ENCODE measurements around the gene AMPD2.

DNA sequence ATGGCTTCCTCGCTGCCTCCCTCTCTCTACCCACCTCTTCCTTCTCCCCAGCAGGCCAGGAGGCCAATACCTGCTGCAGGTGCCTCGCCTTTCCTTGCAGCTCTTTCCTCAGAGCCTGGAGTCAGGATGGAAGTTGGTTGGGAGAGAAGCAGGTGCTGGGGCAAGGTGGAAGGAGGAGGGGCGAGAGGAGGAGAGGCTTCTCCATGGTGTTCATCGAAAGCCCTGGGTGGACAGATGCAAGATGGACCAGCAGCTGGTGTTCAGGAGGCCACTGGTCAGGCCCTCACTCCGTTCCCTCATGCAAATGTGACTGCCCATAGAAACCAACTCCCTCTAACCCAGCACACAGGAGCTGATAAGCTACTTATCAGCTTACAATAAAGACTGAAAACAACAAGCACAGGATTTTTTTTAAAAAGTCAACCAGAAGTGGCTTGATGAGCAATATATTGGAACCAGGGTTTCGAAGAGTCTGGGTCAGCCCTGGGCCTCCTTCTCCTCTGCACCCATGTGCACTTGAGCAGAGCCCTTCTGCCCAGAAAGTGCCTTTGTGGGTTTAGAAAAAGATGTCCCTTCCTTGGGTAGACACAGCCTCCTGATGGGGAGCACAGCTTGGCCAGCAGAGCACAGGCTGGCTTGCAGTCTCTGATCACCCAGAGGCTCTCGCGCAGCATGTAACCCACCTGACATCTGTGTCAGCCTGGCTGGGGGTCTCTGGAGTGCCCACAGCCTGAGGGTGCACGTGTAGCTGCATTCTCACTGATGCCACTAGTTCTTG, 19.6 kb downstream of the AMPD2 start:
- TF ChIP-seq, protein P1, sequence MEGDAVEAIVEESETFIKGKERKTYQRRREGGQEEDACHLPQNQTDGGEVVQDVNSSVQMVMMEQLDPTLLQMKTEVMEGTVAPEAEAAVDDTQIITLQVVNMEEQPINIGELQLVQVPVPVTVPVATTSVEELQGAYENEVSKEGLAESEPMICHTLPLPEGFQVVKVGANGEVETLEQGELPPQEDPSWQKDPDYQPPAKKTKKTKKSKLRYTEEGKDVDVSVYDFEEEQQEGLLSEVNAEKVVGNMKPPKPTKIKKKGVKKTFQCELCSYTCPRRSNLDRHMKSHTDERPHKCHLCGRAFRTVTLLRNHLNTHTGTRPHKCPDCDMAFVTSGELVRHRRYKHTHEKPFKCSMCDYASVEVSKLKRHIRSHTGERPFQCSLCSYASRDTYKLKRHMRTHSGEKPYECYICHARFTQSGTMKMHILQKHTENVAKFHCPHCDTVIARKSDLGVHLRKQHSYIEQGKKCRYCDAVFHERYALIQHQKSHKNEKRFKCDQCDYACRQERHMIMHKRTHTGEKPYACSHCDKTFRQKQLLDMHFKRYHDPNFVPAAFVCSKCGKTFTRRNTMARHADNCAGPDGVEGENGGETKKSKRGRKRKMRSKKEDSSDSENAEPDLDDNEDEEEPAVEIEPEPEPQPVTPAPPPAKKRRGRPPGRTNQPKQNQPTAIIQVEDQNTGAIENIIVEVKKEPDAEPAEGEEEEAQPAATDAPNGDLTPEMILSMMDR (optimal IDR thresholded peaks at IDR 0.05 in 1 of 3, IDR thresholded peaks at IDR 0.05 in 1 of 3, conservative IDR thresholded peaks at IDR 0.05 in 1 of 3; ENCODE audit: extremely low read depth in 1 of 3, insufficient read depth in 2 of 3, low read length in 3 of 3), result no peak
- TF ChIP-seq EZH2 (IDR thresholded peaks at IDR 0.05; ENCODE audit: low read length), result no peak
